ENCODE data around the gene JPH4. TPM values are rescaled to one million over a fixed set of nuclear protein-coding genes. Genes with fewer than 3 reads are reported as not detected.

JPH4 gene
- not detected in 2 replicates for total RNA-seq

DNA sequence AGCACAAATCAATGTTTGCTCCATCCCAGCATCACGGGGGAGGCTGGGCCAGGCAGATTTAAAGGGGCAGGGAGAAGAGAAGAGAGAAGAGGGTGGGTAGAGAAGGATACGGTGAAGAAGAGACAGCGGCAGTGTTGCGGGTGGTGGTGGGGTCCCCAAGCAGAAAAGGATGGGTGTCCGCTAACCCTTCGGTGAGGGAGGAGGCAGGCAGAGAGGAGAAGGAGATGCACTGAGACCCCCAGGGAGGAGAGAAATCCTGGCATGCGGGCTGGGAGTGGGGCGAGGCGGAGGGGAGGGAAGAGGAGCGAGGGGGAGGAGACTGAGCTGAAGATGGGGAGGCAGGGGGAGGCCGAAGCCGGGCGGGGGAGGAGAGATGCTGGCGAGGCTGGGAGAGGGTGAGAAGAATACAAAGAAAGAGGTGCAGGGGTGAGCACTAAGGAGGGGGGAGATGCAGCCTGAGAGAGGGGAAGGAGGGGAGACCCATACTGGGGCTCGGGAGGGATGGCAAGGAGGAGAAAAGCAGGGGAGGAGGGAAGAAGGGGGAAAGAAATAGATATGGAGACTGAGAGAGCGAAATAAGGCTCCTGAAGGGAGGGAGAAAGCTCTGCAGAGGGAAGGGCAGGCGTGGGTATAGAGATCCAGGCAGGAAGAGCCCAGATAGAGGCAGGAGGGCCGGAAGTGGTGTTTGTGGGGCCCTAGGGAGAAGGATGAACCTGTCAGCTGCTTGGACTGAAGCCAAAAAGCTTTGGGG lies at the start of gene JPH4:
JPH4 (minus strand) TSS at position 231 of the 751 bp plus-strand sequence. CDS start 1,337 bp downstream, outside the sequence.

DNA sequence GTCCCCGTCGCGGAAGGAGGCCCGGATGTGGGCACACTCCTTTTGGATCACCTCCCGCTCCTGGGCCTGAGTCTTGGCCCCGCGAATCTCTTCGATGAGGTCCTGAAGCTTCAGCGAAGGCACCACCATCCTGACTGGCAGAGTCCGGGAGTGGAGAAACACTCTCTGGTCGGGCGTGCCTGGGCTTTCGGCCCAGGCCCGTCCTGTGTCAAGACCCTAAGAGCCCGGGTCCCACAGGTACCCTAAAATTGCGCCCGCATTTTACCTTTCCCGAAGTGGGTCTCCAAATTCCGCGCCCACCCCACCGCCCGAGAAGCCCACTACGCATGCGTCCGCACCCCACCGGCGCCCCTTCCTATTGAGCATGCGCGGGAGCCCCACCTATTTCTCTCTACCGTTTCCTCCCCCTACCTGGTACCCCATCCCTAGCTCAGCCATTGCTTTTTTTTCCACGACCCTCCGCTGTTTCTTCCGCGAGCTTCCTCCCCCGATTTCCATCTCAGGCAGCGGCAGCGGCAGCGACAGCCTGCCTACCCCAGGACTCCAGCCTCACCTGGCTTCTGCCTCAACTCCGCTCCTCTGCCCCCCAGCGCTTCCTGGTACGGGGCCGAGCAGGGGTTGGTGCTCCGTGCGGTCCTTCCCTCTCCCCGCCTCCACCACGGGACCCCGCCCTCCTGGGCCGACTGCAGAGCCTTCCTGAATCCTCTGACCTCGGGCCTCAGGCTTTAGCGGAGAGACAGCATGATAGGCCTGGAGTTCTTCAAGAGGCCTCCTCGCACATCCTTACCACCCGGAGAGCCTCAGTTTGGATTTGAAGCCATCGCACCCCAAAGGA lies 11.2 kb downstream of the JPH4 start, which contains the start of gene AP1G2:
AP1G2 (minus strand) TSS at position 606 of the 835 bp plus-strand sequence; CDS start at position 129, 477 bp downstream.

DNA sequence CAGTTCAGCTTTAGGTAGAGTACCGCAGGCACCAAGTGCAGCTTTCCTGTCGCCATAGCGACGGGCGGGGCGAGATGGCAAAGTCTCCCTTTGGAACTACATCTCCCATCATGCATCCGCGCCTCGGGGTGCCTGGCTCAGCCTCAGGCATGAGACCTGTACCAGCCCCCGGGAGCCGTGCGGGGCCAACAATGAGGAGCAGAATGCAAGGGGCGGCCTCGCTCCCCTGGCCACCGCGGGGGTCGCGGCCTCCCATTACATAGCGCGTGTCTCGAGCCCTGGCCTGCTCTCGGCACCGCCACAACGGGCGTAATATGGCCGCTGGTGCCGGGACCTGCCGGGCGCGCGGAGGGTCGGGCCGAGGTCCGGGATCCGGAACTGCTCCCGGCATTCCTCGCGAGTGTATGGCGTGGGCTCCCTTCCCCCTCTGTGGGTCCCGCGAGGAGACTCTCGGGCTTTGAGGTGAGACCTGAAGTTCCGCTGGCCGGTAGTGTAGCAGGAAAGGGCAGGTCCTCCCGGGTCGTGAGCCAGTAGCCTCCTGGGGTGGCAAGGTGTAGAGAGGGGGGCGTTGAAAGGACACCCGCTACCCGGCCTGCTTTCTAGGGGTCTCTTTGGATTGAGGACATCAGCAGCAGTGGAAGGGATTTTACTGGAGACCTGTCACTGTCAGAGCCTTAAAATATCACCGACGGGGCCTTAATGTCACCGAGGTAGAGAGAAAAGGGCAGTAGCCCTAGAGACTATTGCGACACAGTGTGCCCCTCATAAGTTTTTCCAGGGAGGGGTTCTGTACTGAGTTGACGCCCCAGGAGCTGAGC lies 22.5 kb downstream of the JPH4 start, which contains the start of gene THTPA:
THTPA (plus strand) TSS at position 390 of the 818 bp plus-strand sequence. CDS start 487 bp downstream, outside the sequence.

DNA sequence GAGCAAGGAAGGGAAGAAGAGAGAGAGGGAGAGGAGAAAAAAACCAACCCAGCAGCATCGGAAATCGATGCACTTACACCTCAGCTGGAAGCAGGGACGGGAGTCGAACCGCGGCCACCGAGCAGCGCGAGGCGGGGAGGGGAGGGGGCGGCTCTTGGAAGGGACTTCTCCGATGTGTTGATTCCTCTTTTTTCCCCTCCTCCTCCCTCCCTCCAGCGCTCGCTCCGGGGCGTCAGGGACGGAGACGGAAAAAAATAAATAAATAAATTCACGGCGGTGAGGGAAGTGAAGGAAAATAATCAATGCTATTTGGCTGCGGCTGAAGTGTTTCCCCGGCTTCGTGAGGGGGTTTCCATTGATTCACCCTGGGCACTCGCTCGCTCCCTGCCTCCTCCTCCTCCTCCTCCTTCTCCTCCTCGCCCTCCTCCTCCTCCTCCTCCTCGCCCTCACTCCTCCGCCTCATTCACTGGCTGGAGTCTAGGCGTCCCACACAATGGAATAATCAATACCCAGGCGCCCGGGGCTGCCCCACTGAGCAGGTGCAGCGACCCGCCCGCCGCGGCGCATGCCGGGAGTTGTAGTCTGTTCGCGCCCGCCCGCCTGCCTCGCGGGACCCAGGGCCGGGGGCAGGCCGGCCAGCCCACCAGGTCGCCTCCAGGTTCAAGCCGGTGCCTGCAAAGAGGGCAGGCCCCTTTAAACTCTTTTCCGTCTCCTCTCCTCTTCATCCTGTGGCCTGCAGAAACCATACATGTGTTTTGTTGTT lies 27.1 kb downstream of the JPH4 start, which contains the start of gene ZFHX2:
ZFHX2 (minus strand) TSS at position 500 of the 763 bp plus-strand sequence. CDS start 16,440 bp downstream, outside the sequence.

Other genes with a start within 250 kb of the JPH4 start
- gene SLC22A17, start 225.9 kb downstream of the JPH4 start, total RNA-seq: 11.5 and 40.9 TPM in 2 replicates
- 4.2 and 4.6 TPM in 2 replicates for gene EFS, start 213.6 kb downstream of the JPH4 start, total RNA-seq
- gene IL25, start 206.0 kb downstream of the JPH4 start, total RNA-seq: not detected in 2 replicates
- 0.28 and 0.58 TPM in 2 replicates for gene CMTM5, start 201.7 kb downstream of the JPH4 start, total RNA-seq
- not detected in 2 replicates for gene MYH6, start 170.5 kb downstream of the JPH4 start, total RNA-seq
- not detected in 2 replicates for gene MYH7, start 143.1 kb downstream of the JPH4 start, total RNA-seq
- 49.9 and 51.4 TPM in 2 replicates for gene NGDN, start 109.1 kb downstream of the JPH4 start, total RNA-seq
- under 0.01 and 0.56 TPM in 2 replicates for gene ZFHX2, start 27.0 kb downstream of the JPH4 start, total RNA-seq
- gene THTPA, start 22.5 kb downstream of the JPH4 start, total RNA-seq: 11.3 and 23.4 TPM in 2 replicates
- 7.9 and 13.2 TPM in 2 replicates for gene AP1G2, start 11.0 kb downstream of the JPH4 start, total RNA-seq
- under 0.01 and 0.19 TPM in 2 replicates for gene DHRS2, start 57.6 kb upstream of the JPH4 start, total RNA-seq